Hematopoietic multipotent progenitor cell treated with erythropoietin and hydrocortisone succinate and interleukin-3 and kit ligand, for 6 days (in vitro differentiated cells): ENCODE data around the gene ZDHHC14.
"Not testable (repeated sequence)": the region's sequence is repeated elsewhere in the genome, so short reads cannot be mapped to it uniquely, and the experiment has no call there.

ENCODE experiments used
- DNase-seq: peaks from one replicate; pipeline ENCODE4 v3.0.0-alpha.2; 2015

The ZDHHC14 gene

DNA sequence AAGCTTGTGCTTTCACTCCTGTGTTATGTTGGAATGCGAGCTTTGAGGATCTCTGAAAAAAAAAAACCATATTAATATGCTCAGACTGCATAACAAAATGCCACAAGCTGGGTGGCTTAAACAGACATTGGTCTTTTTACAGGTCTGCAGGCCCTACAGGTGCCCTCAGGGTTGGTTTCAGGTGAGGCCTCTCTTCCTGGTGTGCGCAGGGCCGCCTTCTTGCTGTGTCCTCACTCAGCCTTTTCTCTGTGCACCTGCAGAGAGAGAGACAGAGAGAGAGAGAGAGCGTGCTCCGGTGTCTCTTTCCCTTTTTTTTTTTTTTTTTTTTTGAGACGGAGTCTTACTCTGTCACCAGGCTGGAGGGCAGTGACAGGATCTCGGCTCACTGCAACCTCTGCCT, 327.9 kb downstream of the ZDHHC14 start:
- no peak for DNase-seq

DNA sequence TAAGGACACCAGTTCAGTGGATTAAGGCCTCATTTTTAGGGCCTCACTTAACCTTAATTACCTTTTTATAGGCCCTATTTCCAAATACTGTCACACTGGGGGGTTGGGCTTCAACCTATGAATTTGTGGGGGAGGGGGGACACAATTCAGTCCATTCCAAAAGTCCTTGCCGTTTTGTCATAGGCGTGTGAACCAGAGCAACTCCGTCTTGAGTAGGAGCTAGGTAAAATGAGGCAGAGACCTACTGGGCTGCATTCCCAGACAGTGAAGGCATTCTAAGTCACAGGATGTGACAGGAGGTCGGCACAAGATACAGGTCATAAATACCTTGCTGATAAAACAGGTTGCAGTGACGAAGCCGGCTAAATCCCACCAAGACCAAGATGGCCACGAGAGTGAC, 328.6 kb downstream of the ZDHHC14 start:
- DNase-seq, result no peak

GRCh38 chr6:157710604-157711003, 329.6 kb downstream of the ZDHHC14 start:
- no peak for DNase-seq

GRCh38 chr6:157711060-157711459, 330.1 kb downstream of the ZDHHC14 start:
- DNase-seq, result no peak

DNA sequence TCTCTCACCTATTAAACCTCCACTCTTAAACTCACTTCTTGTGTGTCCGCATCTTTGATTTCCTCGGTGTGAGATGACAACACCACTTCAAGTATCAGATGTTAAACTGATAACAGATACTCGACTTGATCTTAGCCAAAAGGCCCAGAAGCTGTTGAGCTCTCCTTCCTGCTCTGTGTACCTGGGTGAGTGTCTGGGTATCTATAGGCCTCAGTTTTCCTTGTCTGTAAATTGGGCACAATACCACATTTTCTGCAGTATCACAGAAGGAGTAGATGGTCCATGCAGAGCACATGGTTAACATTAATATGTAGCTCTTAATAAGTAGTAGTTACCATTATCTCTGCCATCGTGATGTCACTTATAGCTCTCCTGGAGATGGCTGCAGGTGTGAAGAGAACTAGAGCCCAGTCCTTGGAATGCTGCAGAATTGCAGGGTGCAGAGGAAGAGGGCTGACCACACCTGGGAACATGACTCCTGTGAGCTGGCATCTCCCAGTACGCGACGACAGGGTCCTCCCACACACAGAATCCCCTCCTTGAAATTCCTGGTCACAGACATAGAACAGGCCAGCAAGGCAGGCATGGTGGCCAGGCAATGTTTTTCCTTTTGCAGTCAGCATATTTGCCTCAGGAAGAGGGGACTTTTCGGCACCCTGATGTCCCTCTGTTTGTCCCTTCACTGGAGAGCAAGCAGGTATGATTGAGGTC, 331.8 kb downstream of the ZDHHC14 start:
- no peak for DNase-seq

- DNase-seq, result no peak
These were observed 332.6 kb downstream of the ZDHHC14 start for GRCh38 chr6:157713451-157714152.

- DNase-seq, result no peak
These were observed 333.1 kb downstream of the ZDHHC14 start for GRCh38 chr6:157714153-157714490.

- no peak for DNase-seq
These were observed 334.8 kb downstream of the ZDHHC14 start for GRCh38 chr6:157715728-157716164.

DNA sequence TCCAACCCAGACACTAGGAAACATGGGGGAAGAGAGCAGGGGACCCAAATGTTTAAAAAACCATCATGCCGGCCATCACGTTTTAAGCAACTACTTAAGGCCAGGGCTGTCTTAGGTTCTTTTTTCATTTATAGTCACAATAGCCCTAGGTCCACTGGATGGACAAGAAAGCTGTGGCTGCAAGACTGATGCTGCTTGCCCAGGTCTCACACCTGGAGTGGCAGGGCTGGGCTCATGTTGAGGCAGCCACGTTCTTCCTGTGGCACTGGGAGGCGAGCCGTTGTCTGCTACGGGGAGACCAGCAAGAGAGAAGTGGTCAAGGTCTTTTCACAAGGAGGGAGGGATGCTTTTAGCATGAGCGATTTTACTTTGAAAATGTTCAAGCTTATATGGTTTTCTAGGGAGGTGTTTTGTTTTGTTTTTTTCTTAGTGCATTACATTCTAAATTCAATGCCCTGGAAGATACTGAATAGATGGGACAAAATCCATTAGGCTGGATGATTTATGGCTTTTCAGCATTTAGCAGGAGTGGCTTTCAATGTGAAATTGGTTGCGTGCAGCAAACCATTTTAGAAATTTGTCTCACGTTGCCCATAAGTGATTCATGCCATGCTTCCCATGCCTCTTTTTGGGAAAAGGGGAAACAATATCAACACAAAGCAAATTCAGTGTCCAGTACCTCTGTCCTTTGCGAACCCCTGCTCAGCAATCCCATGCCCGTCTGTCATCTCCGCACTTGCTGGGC, 335.4 kb downstream of the ZDHHC14 start:
- DNase-seq, result no peak

DNA sequence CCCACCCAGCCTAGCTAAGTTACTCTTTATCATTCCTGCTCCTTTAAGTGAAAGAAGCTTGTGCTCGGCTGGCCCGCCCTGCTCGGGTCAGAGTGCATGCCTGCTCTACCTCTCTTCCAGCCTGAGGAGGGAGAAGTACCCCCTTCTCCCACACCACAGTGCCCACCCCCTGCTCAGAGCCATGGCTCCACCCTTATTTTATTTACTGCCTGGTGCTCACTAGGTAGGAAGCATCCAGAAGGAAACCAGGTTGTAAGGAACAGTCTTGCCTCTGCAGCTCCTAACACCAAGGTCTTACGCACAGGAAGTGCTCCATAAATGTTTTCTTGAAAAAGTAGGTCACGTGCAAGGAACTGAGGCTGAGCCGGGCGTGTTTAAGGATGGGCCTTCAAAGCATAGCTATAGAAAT, 336.4 kb downstream of the ZDHHC14 start:
- DNase-seq, result no peak

- no peak for DNase-seq
These were observed 337.7 kb downstream of the ZDHHC14 start for GRCh38 chr6:157718503-157719187.

GRCh38 chr6:157720964-157721363, 340.0 kb downstream of the ZDHHC14 start:
- not testable (repeated sequence) for DNase-seq

DNA sequence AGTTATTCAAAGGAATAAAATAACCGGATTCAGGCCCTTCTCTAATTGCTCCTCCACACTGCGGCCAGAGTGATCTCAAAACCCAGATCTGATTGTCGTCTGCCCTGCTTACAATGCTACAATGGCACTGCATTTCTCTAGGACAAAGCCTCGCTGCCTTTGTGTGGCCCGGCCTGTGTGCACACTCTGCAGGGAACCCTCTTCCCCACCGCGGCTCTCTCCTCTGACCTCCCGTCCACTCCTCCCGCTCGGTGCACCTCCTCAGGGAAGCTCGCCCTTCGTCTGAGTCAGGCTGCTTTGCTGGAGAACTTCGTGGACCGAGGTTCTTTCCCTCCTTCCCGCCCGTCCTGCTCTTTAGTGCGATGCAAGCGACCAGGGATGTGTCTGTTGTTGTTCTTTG, 340.4 kb downstream of the ZDHHC14 start:
- no peak for DNase-seq

DNA sequence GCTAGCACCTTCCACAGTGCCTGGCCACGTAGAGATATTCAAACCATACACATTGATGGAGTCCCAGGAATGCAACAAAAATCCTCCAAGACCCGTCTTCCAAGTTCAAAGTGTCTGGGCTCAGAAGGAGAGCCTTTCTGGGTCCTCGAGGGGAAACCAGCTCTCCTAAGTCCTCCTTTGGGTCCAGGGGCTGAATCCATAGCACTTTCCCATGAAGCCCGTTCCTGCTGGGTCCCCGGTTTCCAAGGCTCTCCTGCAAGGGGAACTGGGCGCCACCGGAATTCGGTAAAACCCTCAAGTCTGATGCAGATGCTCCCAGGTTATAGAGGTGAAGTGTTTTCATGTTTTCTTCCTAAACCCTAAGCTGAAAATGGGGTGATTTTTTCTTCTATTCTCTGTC, 340.8 kb downstream of the ZDHHC14 start:
- DNase-seq, result no peak

DNA sequence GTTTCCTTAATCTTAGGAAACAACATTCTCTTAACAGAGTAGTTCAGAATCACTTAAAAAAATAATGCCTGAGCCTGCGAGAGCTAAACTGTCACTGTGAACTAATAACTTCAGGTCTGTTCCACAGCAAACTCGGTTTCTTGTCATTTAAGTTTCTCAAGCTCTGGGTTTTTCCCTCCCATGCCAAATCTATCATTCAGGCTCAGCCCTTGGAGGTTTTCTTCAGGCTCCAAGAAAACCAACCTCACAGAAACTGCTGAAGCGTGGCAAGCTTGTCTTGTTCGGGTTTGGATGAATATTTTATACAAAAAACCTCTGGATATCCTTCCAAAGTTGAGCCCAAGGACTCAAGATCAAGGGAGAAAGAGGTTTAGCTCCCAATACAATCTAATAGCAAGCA, 342.4 kb downstream of the ZDHHC14 start:
- no peak for DNase-seq

- no peak for DNase-seq
These were observed 343.3 kb downstream of the ZDHHC14 start for GRCh38 chr6:157724138-157724820.

GRCh38 chr6:157724960-157725741, 344.2 kb downstream of the ZDHHC14 start:
- no peak for DNase-seq

- no peak for DNase-seq
These were observed 344.8 kb downstream of the ZDHHC14 start for GRCh38 chr6:157725836-157726235.

GRCh38 chr6:157726892-157727628, 346.1 kb downstream of the ZDHHC14 start:
- DNase-seq, result no peak
